H9 (cell line): ENCODE measurements around the gene LAYN. TPM values are rescaled to one million over a fixed set of nuclear protein-coding genes. Genes with fewer than 3 reads are reported as not detected.

Source experiments
- DNase-seq: peaks from one replicate; pipeline ENCODE4 v3.0.0-alpha.2; 2017
- H2AFZ ChIP-seq: one replicate; pipeline ENCODE4 v1.6.1; 2013; ENCODE audit warnings: mild to moderate bottlenecking, low read length, control low read depth, moderate library complexity
- H2AK5ac ChIP-seq: 2 replicates; pipeline ENCODE4 v1.6.1; 2013; ENCODE audit warnings: low read length, control low read depth, mixed read lengths; ENCODE audit not compliant: insufficient read length
- H2BK120ac ChIP-seq: one replicate; pipeline ENCODE4 v1.6.1; 2013; ENCODE audit warnings: low read depth, mild to moderate bottlenecking, low read length, control low read depth, inconsistent platforms; ENCODE audit not compliant: poor library complexity, severe bottlenecking
- H2BK12ac ChIP-seq: 2 replicates; pipeline ENCODE4 v1.6.1; 2013; ENCODE audit warnings: low read length, control low read depth, mixed read lengths, low read depth; ENCODE audit not compliant: insufficient read length
- H2BK15ac ChIP-seq: 2 replicates; pipeline ENCODE4 v1.6.1; 2013; ENCODE audit warnings: low read depth, low read length, control low read depth
- H2BK20ac ChIP-seq: one replicate; pipeline ENCODE4 v1.6.1; 2013; ENCODE audit warnings: low read depth, mild to moderate bottlenecking, low read length, control low read depth, inconsistent platforms; ENCODE audit not compliant: poor library complexity, severe bottlenecking
- H2BK5ac ChIP-seq: 2 replicates; pipeline ENCODE4 v1.6.1; 2013; ENCODE audit warnings: low read length, control low read depth, mixed read lengths; ENCODE audit not compliant: insufficient read length
- H3K14ac ChIP-seq: 2 replicates; pipeline ENCODE4 v1.6.1; 2013; ENCODE audit warnings: low read length, control low read depth; ENCODE audit not compliant: insufficient read depth
- H3K18ac ChIP-seq: 2 replicates; pipeline ENCODE4 v1.6.1; 2013; ENCODE audit warnings: low read depth, mild to moderate bottlenecking, mixed read lengths, low read length, control low read depth; ENCODE audit not compliant: insufficient read length
- H3K23ac ChIP-seq: 2 replicates; pipeline ENCODE4 v1.6.1; 2013; ENCODE audit warnings: low read length, control low read depth, mixed read lengths, low read depth; ENCODE audit not compliant: insufficient read length
- H3K23me2 ChIP-seq: 2 replicates; pipeline ENCODE4 v1.6.1; 2013; ENCODE audit warnings: low read depth, mild to moderate bottlenecking, mixed read lengths, low read length, control low read depth; ENCODE audit not compliant: insufficient read length, poor library complexity, severe bottlenecking
- H3K27ac ChIP-seq: 2 replicates; pipeline ENCODE4 v1.5.1; 2013; ENCODE audit warnings: low read length, control low read depth, mixed read lengths, low read depth; ENCODE audit not compliant: insufficient read length
- H3K27me3 ChIP-seq: 2 replicates; pipeline ENCODE4 v1.6.1; 2013; ENCODE audit warnings: low read length, control low read depth, inconsistent platforms; ENCODE audit not compliant: insufficient read depth
- H3K4ac ChIP-seq: 2 replicates; pipeline ENCODE4 v1.6.1; 2013; ENCODE audit warnings: low read depth, mild to moderate bottlenecking, control low read depth, inconsistent platforms, low read length, moderate library complexity
- H3K4me1 ChIP-seq: 2 replicates; pipeline ENCODE4 v1.6.1; 2013; ENCODE audit warnings: low read length, control low read depth, inconsistent platforms; ENCODE audit not compliant: insufficient read depth
- H3K4me2 ChIP-seq: 2 replicates; pipeline ENCODE4 v1.6.1; 2013; ENCODE audit warnings: low read length, control low read depth, mixed read lengths; ENCODE audit not compliant: insufficient read length, insufficient read depth
- H3K56ac ChIP-seq: 2 replicates; pipeline ENCODE4 v1.6.1; 2013; ENCODE audit warnings: low read depth, mild to moderate bottlenecking, mixed read lengths, low read length, control low read depth; ENCODE audit not compliant: insufficient read length
- H3K79me1 ChIP-seq: 2 replicates; pipeline ENCODE4 v1.6.1; 2013; ENCODE audit warnings: low read depth, mild to moderate bottlenecking, moderate library complexity, low read length, control low read depth, inconsistent platforms; ENCODE audit not compliant: insufficient read depth, poor library complexity, severe bottlenecking
- H3K79me2 ChIP-seq: 2 replicates; pipeline ENCODE4 v1.6.1; 2013; ENCODE audit warnings: low read length, control low read depth, inconsistent platforms; ENCODE audit not compliant: insufficient read depth
- H3K9ac ChIP-seq: 2 replicates; pipeline ENCODE4 v1.6.1; 2013; ENCODE audit warnings: low read length, control low read depth, mixed read lengths; ENCODE audit not compliant: insufficient read length; ENCODE audit errors: extremely low read depth
- H3K9me3 ChIP-seq: one replicate; pipeline ENCODE4 v1.6.1; 2013; ENCODE audit warnings: low read depth, low read length, inconsistent platforms; ENCODE audit not compliant: control insufficient read depth
- H3T11ph ChIP-seq: one replicate; pipeline ENCODE4 v1.6.1; 2013; ENCODE audit warnings: mild to moderate bottlenecking, low read length, control low read depth, inconsistent platforms
- H4K20me1 ChIP-seq: one replicate; pipeline ENCODE4 v1.6.1; 2013; ENCODE audit not compliant: control insufficient read depth, insufficient read length, insufficient read depth
- H4K5ac ChIP-seq: 2 replicates; pipeline ENCODE4 v1.6.1; 2013; ENCODE audit warnings: low read depth, mild to moderate bottlenecking, mixed read lengths, low read length, control low read depth; ENCODE audit not compliant: insufficient read length
- H4K8ac ChIP-seq: replicated peaks from 2 replicates; pipeline ENCODE4 v1.6.1; 2013; ENCODE audit warnings: low read length, control low read depth, mixed read lengths, low read depth; ENCODE audit not compliant: insufficient read length
- H4K91ac ChIP-seq: 2 replicates; pipeline ENCODE4 v1.6.1; 2013; ENCODE audit warnings: low read depth, mild to moderate bottlenecking, moderate library complexity, mixed read lengths, low read length, control low read depth; ENCODE audit not compliant: insufficient read length
- H3K27ac Mint-ChIP-seq, 3 experiments: 2 replicates in 2 of 3; 3 replicates in 1 of 3; pipeline ENCODE4 v1.8.0; 2020 to 2021; ENCODE audit warnings: mixed read lengths in 3 of 3, mild to moderate bottlenecking in 1 of 3, moderate library complexity in 1 of 3
- H3K27me3 Mint-ChIP-seq: 2 replicates; pipeline ENCODE4 v1.8.0; 2021; ENCODE audit warnings: low read depth, mild to moderate bottlenecking, moderate library complexity, mixed read lengths
- H3K36me3 Mint-ChIP-seq, 3 experiments: 2 replicates in 2 of 3; 3 replicates in 1 of 3; pipeline ENCODE4 v1.8.0; 2020 to 2021; ENCODE audit warnings: low read depth in 3 of 3, mixed read lengths in 3 of 3; ENCODE audit not compliant: insufficient read depth in 1 of 3
- H3K4me1 Mint-ChIP-seq, 2 experiments: 2 replicates each; pipeline ENCODE4 v1.8.0; 2020; ENCODE audit warnings: mixed read lengths in 2 of 2
- H3K4me3 Mint-ChIP-seq, 2 experiments: 2 replicates in 1 of 2; 3 replicates in 1 of 2; pipeline ENCODE4 v1.8.0; 2020 to 2021; ENCODE audit warnings: mild to moderate bottlenecking in 2 of 2, mixed read lengths in 2 of 2, moderate library complexity in 1 of 2
- H3K9me3 Mint-ChIP-seq, 2 experiments: 2 replicates in 1 of 2; 3 replicates in 1 of 2; pipeline ENCODE4 v1.8.0; 2020; ENCODE audit warnings: mild to moderate bottlenecking in 2 of 2, mixed read lengths in 2 of 2, moderate library complexity in 1 of 2
- CTCF ChIP-seq: fragments of 200-600 bp; sonication (generic); conservative IDR thresholded peaks from 3 replicates; pipeline ENCODE4 v1.8.0; 2021; ENCODE audit warnings: antibody characterized with exemption, mild to moderate bottlenecking
- WGBS: extraction: QIAGEN DNeasy Blood & Tissue Kit; methylation state at CpG from one replicate; pipeline ENCODE4 v1.1.7; 2013; ENCODE audit warnings: missing lambda C conversion rate, low lambda C conversion rate, mixed read lengths; ENCODE audit not compliant: insufficient read length; ENCODE audit errors: extremely low coverage; 5-methylcytosine and 5-hydroxymethylcytosine counted together
- total RNA-seq: library from RNA; stranded (reverse); gene quantifications from 2 replicates; pipeline ENCODE4 v1.2.1, GENCODE V29; 2021

The LAYN gene
- total RNA-seq, 1 experiment from 2014 or later = 3.1 TPM

DNA sequence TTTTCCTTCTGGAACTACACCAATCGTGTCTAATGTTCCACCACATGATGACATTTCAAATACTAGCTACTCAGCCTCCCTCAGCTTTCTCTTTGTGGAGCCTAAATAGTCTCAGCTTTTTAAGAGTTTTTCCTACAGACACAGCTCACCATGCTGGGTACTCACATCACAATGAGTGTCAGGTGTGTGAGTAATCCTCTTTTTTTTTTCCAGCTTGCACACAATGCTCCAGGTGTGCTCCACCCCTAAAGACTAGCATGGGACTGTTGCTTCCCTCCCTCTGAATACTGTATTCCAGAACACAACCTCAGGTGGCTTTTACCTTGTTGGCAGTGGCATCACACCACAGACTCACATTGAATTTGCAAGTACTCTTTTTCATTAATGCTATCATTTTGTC is 40.0 kb upstream of the LAYN start:
- Histone ChIP-seq H4K91ac (no peak overlapping the region), H2AFZ (no peak overlapping the region), H3K79me2 (no peaks in the 10 kb centered on the region), H3K27me3 (no peaks in the 10 kb centered on the region), H3K4me1 (no peaks in the 10 kb centered on the region; the same call in 1 of the 2 replicates), H4K8ac (no peak overlapping the region), H3K23ac (no peak overlapping the region), H4K20me1 (no peaks in the 10 kb centered on the region), H3K9me3 (no peaks in the 10 kb centered on the region), H3K4me2 (no peak overlapping the region), H2BK120ac (no peak overlapping the region), H2BK12ac (no peak overlapping the region), H3K14ac (no peak overlapping the region), H3K27ac (no peak overlapping the region), H3K56ac (no peak overlapping the region), H2BK5ac (no peak overlapping the region), H2BK20ac (no peak overlapping the region), H3K4ac (no peak overlapping the region), H3K9ac (no peak overlapping the region), H3K79me1 (no peaks in the 10 kb centered on the region), H4K5ac (no peak overlapping the region), H3K23me2 (no peaks in the 10 kb centered on the region), H3T11ph (no peak overlapping the region), H2BK15ac (no peak overlapping the region), H3K18ac (no peak overlapping the region), H2AK5ac (no peak overlapping the region)
- H3K4me3 Mint-ChIP-seq = no peak overlapping the region
- no peak for TF ChIP-seq CTCF
- no peaks in the 10 kb centered on the region for H3K36me3 Mint-ChIP-seq
- no peaks in the 10 kb centered on the region; a peak in 1 of 5 replicates for H3K9me3 Mint-ChIP-seq
- H3K27ac Mint-ChIP-seq = peak overlapping the region in 1 of 3 experiments; percentile 38; a peak in 1 of 7 replicates
- DNase-seq = no peak
- H3K4me1 Mint-ChIP-seq = peaks cover 16 to 19% of the 10 kb centered on the region in 2 experiments
- no CpG with 5 or more reads among the region's 1 CpG for whole genome bisulfite sequencing
- H3K27me3 Mint-ChIP-seq = peaks cover 8% of the 10 kb centered on the region
